Loucy (cell line): ENCODE measurements around the gene SCART1.
"Not testable (repeated sequence)": the region's sequence is repeated elsewhere in the genome, so short reads cannot be mapped to it uniquely, and the experiment has no call there.

Experiments
- H2AFZ ChIP-seq: fragments of 200-600 bp; sonication (generic); 2 replicates; pipeline ENCODE4 v1.6.0; 2016; ENCODE audit warnings: antibody characterized with exemption, mild to moderate bottlenecking, low read length, moderate library complexity
- H3F3A ChIP-seq: fragments of 200-600 bp; 2 replicates; pipeline ENCODE4 v1.6.0; 2016; ENCODE audit warnings: antibody characterized with exemption, low read depth, mild to moderate bottlenecking
- H3K27me3 ChIP-seq: fragments of 200-600 bp; sonication (generic); 2 replicates; pipeline ENCODE4 v1.6.1; 2014; ENCODE audit warnings: low read length, mild to moderate bottlenecking; ENCODE audit not compliant: insufficient read depth, poor library complexity, severe bottlenecking
- H3K36me3 ChIP-seq: fragments of 200-600 bp; sonication (generic); 2 replicates; pipeline ENCODE4 v1.6.1; 2016; ENCODE audit warnings: low read length; ENCODE audit not compliant: insufficient read depth
- H3K4me1 ChIP-seq: fragments of 200-600 bp; sonication (generic); 2 replicates; pipeline ENCODE4 v1.5.1; 2014; ENCODE audit warnings: low read length, mild to moderate bottlenecking; ENCODE audit not compliant: insufficient read depth, poor library complexity, severe bottlenecking
- H3K4me2 ChIP-seq: fragments of 200-600 bp; sonication (generic); 2 replicates; pipeline ENCODE4 v1.6.0; 2014; ENCODE audit warnings: antibody characterized with exemption, low read length, low read depth, mild to moderate bottlenecking; ENCODE audit not compliant: poor library complexity, severe bottlenecking
- H3K4me3 ChIP-seq: fragments of 200-600 bp; sonication (generic); 2 replicates; pipeline ENCODE4 v1.5.1; 2014; ENCODE audit warnings: low read length, mild to moderate bottlenecking, mixed read lengths; ENCODE audit not compliant: poor library complexity, severe bottlenecking
- H3K79me2 ChIP-seq: fragments of 200-600 bp; sonication (generic); 2 replicates; pipeline ENCODE4 v1.6.1; 2014; ENCODE audit warnings: low read length; ENCODE audit not compliant: insufficient read depth
- H3K9ac ChIP-seq: fragments of 200-600 bp; sonication (generic); 2 replicates; pipeline ENCODE4 v1.6.0; 2014; ENCODE audit warnings: mild to moderate bottlenecking, low read depth, low read length, moderate library complexity; ENCODE audit not compliant: poor library complexity, severe bottlenecking
- H3K9me2 ChIP-seq: fragments of 200-600 bp; sonication (generic); replicated peaks from 2 replicates; pipeline ENCODE4 v1.6.1; 2016; ENCODE audit warnings: low read depth, low read length, mixed read lengths
- H3K9me3 ChIP-seq: fragments of 200-600 bp; sonication (generic); 2 replicates; pipeline ENCODE4 v1.6.1; 2014; ENCODE audit warnings: mild to moderate bottlenecking, antibody characterized with exemption, low read length, low read depth; ENCODE audit not compliant: insufficient read depth
- H4K20me1 ChIP-seq: fragments of 200-600 bp; sonication (generic); 2 replicates; pipeline ENCODE4 v1.6.0; 2014; ENCODE audit warnings: antibody characterized with exemption, low read length, mild to moderate bottlenecking; ENCODE audit not compliant: insufficient read depth, poor library complexity, severe bottlenecking
- EZH2phosphoT487 ChIP-seq: fragments of 200-600 bp; IDR thresholded peaks from 2 replicates; pipeline ENCODE4 v1.6.1; 2018; ENCODE audit warnings: antibody characterized with exemption, mild to moderate bottlenecking, moderate library complexity, borderline replicate concordance
- TF ChIP-seq, protein P1 (sequence below): fragments of 200-600 bp; sonication (generic); conservative IDR thresholded peaks from 2 replicates; pipeline ENCODE4 v1.5.1; 2014; ENCODE audit warnings: mild to moderate bottlenecking, antibody characterized with exemption, low read length

SCART1 gene

GRCh38 chr10:133465950-133466474 lies 12.3 kb downstream of the SCART1 start:
- no peak overlapping the region for H3K9ac ChIP-seq
- peaks cover 14% of the 10 kb centered on the region; the same call in 1 of the 2 replicates for H3K36me3 ChIP-seq
- no peak for TF ChIP-seq EZH2phosphoT487
- TF ChIP-seq, protein P1, sequence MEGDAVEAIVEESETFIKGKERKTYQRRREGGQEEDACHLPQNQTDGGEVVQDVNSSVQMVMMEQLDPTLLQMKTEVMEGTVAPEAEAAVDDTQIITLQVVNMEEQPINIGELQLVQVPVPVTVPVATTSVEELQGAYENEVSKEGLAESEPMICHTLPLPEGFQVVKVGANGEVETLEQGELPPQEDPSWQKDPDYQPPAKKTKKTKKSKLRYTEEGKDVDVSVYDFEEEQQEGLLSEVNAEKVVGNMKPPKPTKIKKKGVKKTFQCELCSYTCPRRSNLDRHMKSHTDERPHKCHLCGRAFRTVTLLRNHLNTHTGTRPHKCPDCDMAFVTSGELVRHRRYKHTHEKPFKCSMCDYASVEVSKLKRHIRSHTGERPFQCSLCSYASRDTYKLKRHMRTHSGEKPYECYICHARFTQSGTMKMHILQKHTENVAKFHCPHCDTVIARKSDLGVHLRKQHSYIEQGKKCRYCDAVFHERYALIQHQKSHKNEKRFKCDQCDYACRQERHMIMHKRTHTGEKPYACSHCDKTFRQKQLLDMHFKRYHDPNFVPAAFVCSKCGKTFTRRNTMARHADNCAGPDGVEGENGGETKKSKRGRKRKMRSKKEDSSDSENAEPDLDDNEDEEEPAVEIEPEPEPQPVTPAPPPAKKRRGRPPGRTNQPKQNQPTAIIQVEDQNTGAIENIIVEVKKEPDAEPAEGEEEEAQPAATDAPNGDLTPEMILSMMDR = no peak
- H3K4me1 ChIP-seq = peaks cover 19% of the 10 kb centered on the region
- H3K4me2 ChIP-seq = no peak overlapping the region
- H3K9me3 ChIP-seq = no peaks in the 10 kb centered on the region; the same call in 1 of the 2 replicates
- H3K9me2 ChIP-seq = no peaks in the 10 kb centered on the region
- no peaks in the 10 kb centered on the region for H3F3A ChIP-seq
- no peak overlapping the region for H3K4me3 ChIP-seq
- H3K79me2 ChIP-seq = peaks cover 13% of the 10 kb centered on the region; the same call in 1 of the 2 replicates
- H4K20me1 ChIP-seq = peaks cover 5% of the 10 kb centered on the region
- H2AFZ ChIP-seq = no peak overlapping the region
- no peaks in the 10 kb centered on the region for H3K27me3 ChIP-seq

DNA sequence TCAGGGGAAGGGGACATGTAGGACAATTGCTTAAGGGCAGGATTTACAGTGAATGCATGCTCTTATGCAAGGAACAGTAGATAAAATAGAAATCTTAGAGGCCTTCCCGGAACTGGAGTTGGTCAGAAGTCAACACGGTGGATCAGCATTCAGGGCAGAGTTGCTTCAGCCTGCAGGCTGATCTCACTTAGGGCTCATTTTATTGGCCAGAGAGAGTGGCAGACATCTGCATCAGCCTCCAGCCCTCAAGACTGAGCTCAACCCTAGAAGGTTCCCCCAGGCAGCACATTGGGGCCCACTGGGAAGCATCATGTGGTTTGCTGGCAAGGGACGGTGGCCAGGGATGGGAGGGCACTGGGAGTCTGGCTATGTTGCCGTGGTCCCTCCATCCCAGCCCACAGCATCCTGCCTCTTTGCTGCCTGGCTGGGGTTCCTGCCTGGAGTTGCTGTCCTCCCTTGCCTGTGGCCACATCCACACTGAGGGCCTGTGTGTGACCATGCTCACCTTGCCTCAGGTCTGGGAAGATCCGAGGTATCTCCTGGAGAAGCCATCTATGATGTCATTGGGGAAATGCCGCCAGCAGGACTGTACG lies 13.0 kb downstream of the SCART1 start:
- no peak overlapping the region for H2AFZ ChIP-seq
- H3K4me3 ChIP-seq = no peak overlapping the region
- H3K9me3 ChIP-seq = no peaks in the 10 kb centered on the region; the same call in 1 of the 2 replicates
- peaks cover 14% of the 10 kb centered on the region; the same call in 1 of the 2 replicates for H3K36me3 ChIP-seq
- TF ChIP-seq EZH2phosphoT487 = no peak
- TF ChIP-seq, protein P1 = no peak
- H3K4me1 ChIP-seq = peaks cover 19% of the 10 kb centered on the region
- H3K4me2 ChIP-seq = no peak overlapping the region
- H3K27me3 ChIP-seq = no peaks in the 10 kb centered on the region
- peaks cover 9% of the 10 kb centered on the region; the same call in 1 of the 2 replicates for H3K79me2 ChIP-seq
- no peaks in the 10 kb centered on the region for H3F3A ChIP-seq
- no peaks in the 10 kb centered on the region for H3K9me2 ChIP-seq
- no peak overlapping the region for H3K9ac ChIP-seq
- peaks cover 4% of the 10 kb centered on the region for H4K20me1 ChIP-seq

DNA sequence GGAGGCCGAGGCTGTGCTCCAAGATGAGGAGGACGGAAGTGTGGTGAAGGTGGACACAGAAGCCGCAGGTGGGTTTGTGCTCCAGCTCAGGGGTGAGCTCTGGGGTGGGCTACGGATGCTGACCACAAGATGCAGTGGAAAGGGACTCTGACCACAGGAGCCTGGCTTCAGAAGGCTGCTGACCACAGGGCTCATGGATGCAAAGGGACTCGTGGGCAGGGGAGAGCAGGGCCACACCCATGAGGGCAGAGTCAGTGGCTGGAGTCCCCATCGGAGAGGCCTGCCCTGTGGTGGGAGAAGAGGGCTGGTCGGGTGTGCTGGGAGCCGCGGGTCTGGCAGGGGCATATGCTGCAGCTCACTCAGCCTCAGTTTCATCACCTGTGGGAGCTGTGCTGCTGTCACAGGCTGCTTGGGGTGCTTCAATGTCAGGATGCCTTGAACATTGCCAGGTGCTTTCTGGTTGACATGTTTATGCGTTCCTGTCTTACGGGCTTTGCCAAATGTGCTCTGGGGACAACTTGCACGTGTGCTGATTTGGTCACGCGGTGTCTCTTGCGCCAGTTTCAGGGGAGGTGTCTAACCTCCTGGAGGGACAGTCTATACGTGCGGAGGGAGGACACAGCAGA lies 13.7 kb downstream of the SCART1 start:
- TF ChIP-seq EZH2phosphoT487 = no peak
- Histone ChIP-seq H4K20me1 (no peaks in the 10 kb centered on the region), H3K4me1 (peaks cover 19% of the 10 kb centered on the region), H3K36me3 (peaks cover 14% of the 10 kb centered on the region; the same call in 1 of the 2 replicates), H3K79me2 (peaks cover 7% of the 10 kb centered on the region; the same call in 1 of the 2 replicates), H3K4me2 (no peak overlapping the region), H3K9ac (no peak overlapping the region), H3K27me3 (no peaks in the 10 kb centered on the region), H3F3A (no peaks in the 10 kb centered on the region), H2AFZ (no peak overlapping the region), H3K9me3 (no peaks in the 10 kb centered on the region; the same call in 1 of the 2 replicates), H3K4me3 (no peak overlapping the region), H3K9me2 (no peaks in the 10 kb centered on the region)

- Histone ChIP-seq H3K4me1 (peaks cover 19% of the 10 kb centered on the region), H3K36me3 (peaks cover 14% of the 10 kb centered on the region; the same call in 1 of the 2 replicates)
- H3K27me3 ChIP-seq, H3F3A ChIP-seq, H3K9ac ChIP-seq, H3K4me3 ChIP-seq, H4K20me1 ChIP-seq, H3K79me2 ChIP-seq, H3K4me2 ChIP-seq, H2AFZ ChIP-seq, H3K9me3 ChIP-seq, H3K9me2 ChIP-seq: not testable (repeated sequence)
Measured at GRCh38 chr10:133469205-133469604, 15.5 kb downstream of the SCART1 start.
